Measurements from ENCODE around the gene RAB35.

The RAB35 gene

GRCh38 chr12:120148011-120148410, 31.5 kb upstream of the RAB35 start:
- Histone ChIP-seq H3K36me3 (ENCODE audit: control insufficient read depth in 2 of 2, insufficient read depth in 2 of 2, low read length in 2 of 2) (peaks cover 63 to 70% of the 10 kb centered on the region in 2 donors), H3K27ac (ENCODE audit: low read length) (no peak overlapping the region), H3K27me3 (ENCODE audit: control insufficient read depth in 1 of 2, insufficient read depth in 2 of 2, low read length in 2 of 2) (no peaks in the 10 kb centered on the region)

GRCh38 chr12:120145164-120145563, 28.6 kb upstream of the RAB35 start:
- no peaks in the 10 kb centered on the region for H3K4me1 ChIP-seq (ENCODE audit: control insufficient read depth, insufficient read depth, low read length)
- H3K4me3 ChIP-seq (ENCODE audit: low read length in 2 of 2): no peak overlapping the region
- no peak overlapping the region for H3K9ac ChIP-seq (ENCODE audit: low read length in 2 of 2)
- H3K27ac ChIP-seq (ENCODE audit: low read length): no peak overlapping the region
- H3K9me3 ChIP-seq (ENCODE audit: control insufficient read depth in 2 of 2, low read length in 2 of 2): no peaks in the 10 kb centered on the region
- H3K36me3 ChIP-seq (ENCODE audit: control insufficient read depth in 2 of 2, insufficient read depth in 2 of 2, low read length in 2 of 2): peaks cover 75 to 79% of the 10 kb centered on the region in 2 donors
- no peaks in the 10 kb centered on the region for H3K27me3 ChIP-seq (ENCODE audit: control insufficient read depth in 1 of 2, insufficient read depth in 2 of 2, low read length in 2 of 2)

More at GRCh38 chr12:120148011-120148410, 31.5 kb upstream of the RAB35 start:
- Histone ChIP-seq H3K4me3 (ENCODE audit: low read length in 2 of 2) (no peak overlapping the region), H3K9ac (ENCODE audit: low read length in 2 of 2) (no peak overlapping the region), H3K9me3 (ENCODE audit: control insufficient read depth in 2 of 2, low read length in 2 of 2) (no peaks in the 10 kb centered on the region), H3K4me1 (ENCODE audit: control insufficient read depth, insufficient read depth, low read length) (no peaks in the 10 kb centered on the region)

- Histone ChIP-seq H3K4me1 (ENCODE audit: control insufficient read depth, insufficient read depth, low read length) (no peaks in the 10 kb centered on the region), H3K27me3 (ENCODE audit: control insufficient read depth in 1 of 2, insufficient read depth in 2 of 2, low read length in 2 of 2) (no peaks in the 10 kb centered on the region), H3K9me3 (ENCODE audit: control insufficient read depth in 2 of 2, low read length in 2 of 2) (no peaks in the 10 kb centered on the region), H3K9ac (ENCODE audit: low read length in 2 of 2) (no peak overlapping the region), H3K36me3 (ENCODE audit: control insufficient read depth in 2 of 2, insufficient read depth in 2 of 2, low read length in 2 of 2) (peaks cover 73 to 78% of the 10 kb centered on the region in 2 donors), H3K27ac (ENCODE audit: low read length) (no peak overlapping the region), H3K4me3 (ENCODE audit: low read length in 2 of 2) (no peak overlapping the region)
Observed at GRCh38 chr12:120144215-120144614, 27.7 kb upstream of the RAB35 start.

- Histone ChIP-seq H3K9ac (ENCODE audit: low read length in 2 of 2) (no peak overlapping the region), H3K36me3 (ENCODE audit: control insufficient read depth in 2 of 2, insufficient read depth in 2 of 2, low read length in 2 of 2) (peaks cover 70 to 73% of the 10 kb centered on the region in 2 donors), H3K4me3 (ENCODE audit: low read length in 2 of 2) (no peak overlapping the region), H3K4me1 (ENCODE audit: control insufficient read depth, insufficient read depth, low read length) (no peaks in the 10 kb centered on the region), H3K9me3 (ENCODE audit: control insufficient read depth in 2 of 2, low read length in 2 of 2) (no peaks in the 10 kb centered on the region), H3K27ac (ENCODE audit: low read length) (no peak overlapping the region), H3K27me3 (ENCODE audit: control insufficient read depth in 1 of 2, insufficient read depth in 2 of 2, low read length in 2 of 2) (no peaks in the 10 kb centered on the region)
Observed at GRCh38 chr12:120142231-120142877, 25.8 kb upstream of the RAB35 start.

GRCh38 chr12:120141336-120141735, 24.8 kb upstream of the RAB35 start:
- H3K27me3 ChIP-seq (ENCODE audit: control insufficient read depth in 1 of 2, insufficient read depth in 2 of 2, low read length in 2 of 2): no peaks in the 10 kb centered on the region
- no peaks in the 10 kb centered on the region for H3K4me1 ChIP-seq (ENCODE audit: control insufficient read depth, insufficient read depth, low read length)
- H3K9me3 ChIP-seq (ENCODE audit: control insufficient read depth in 2 of 2, low read length in 2 of 2): no peaks in the 10 kb centered on the region
- no peak overlapping the region for H3K9ac ChIP-seq (ENCODE audit: low read length in 2 of 2)
- peaks cover 72 to 75% of the 10 kb centered on the region in 2 donors for H3K36me3 ChIP-seq (ENCODE audit: control insufficient read depth in 2 of 2, insufficient read depth in 2 of 2, low read length in 2 of 2)
- no peak overlapping the region for H3K4me3 ChIP-seq (ENCODE audit: low read length in 2 of 2)
- H3K27ac ChIP-seq (ENCODE audit: low read length): no peak overlapping the region

GRCh38 chr12:120140603-120141002, 24.1 kb upstream of the RAB35 start:
- no peaks in the 10 kb centered on the region for H3K27me3 ChIP-seq (ENCODE audit: control insufficient read depth in 1 of 2, insufficient read depth in 2 of 2, low read length in 2 of 2)
- peaks cover 76 to 78% of the 10 kb centered on the region in 2 donors for H3K36me3 ChIP-seq (ENCODE audit: control insufficient read depth in 2 of 2, insufficient read depth in 2 of 2, low read length in 2 of 2)
- H3K4me3 ChIP-seq (ENCODE audit: low read length in 2 of 2): no peak overlapping the region
- H3K9ac ChIP-seq (ENCODE audit: low read length in 2 of 2): no peak overlapping the region
- H3K27ac ChIP-seq (ENCODE audit: low read length): no peak overlapping the region
- H3K4me1 ChIP-seq (ENCODE audit: control insufficient read depth, insufficient read depth, low read length): no peaks in the 10 kb centered on the region
- no peaks in the 10 kb centered on the region for H3K9me3 ChIP-seq (ENCODE audit: control insufficient read depth in 2 of 2, low read length in 2 of 2)

- H3K9me3 ChIP-seq (ENCODE audit: control insufficient read depth in 2 of 2, low read length in 2 of 2): no peaks in the 10 kb centered on the region
- no peak overlapping the region for H3K4me3 ChIP-seq (ENCODE audit: low read length in 2 of 2)
- no peak overlapping the region for H3K27ac ChIP-seq (ENCODE audit: low read length)
- H3K36me3 ChIP-seq (ENCODE audit: control insufficient read depth in 2 of 2, insufficient read depth in 2 of 2, low read length in 2 of 2): peaks cover 73 to 74% of the 10 kb centered on the region in 2 donors
- H3K27me3 ChIP-seq (ENCODE audit: control insufficient read depth in 1 of 2, insufficient read depth in 2 of 2, low read length in 2 of 2): no peaks in the 10 kb centered on the region
- no peaks in the 10 kb centered on the region for H3K4me1 ChIP-seq (ENCODE audit: control insufficient read depth, insufficient read depth, low read length)
- H3K9ac ChIP-seq (ENCODE audit: low read length in 2 of 2): no peak overlapping the region
Observed at GRCh38 chr12:120139958-120140357, 23.4 kb upstream of the RAB35 start.

GRCh38 chr12:120138366-120138765, 21.8 kb upstream of the RAB35 start:
- Histone ChIP-seq H3K9ac (ENCODE audit: low read length in 2 of 2) (no peak overlapping the region), H3K4me1 (ENCODE audit: control insufficient read depth, insufficient read depth, low read length) (no peaks in the 10 kb centered on the region), H3K27ac (ENCODE audit: low read length) (no peak overlapping the region), H3K27me3 (ENCODE audit: control insufficient read depth in 1 of 2, insufficient read depth in 2 of 2, low read length in 2 of 2) (no peaks in the 10 kb centered on the region), H3K4me3 (ENCODE audit: low read length in 2 of 2) (no peak overlapping the region), H3K9me3 (ENCODE audit: control insufficient read depth in 2 of 2, low read length in 2 of 2) (no peaks in the 10 kb centered on the region), H3K36me3 (ENCODE audit: control insufficient read depth in 2 of 2, insufficient read depth in 2 of 2, low read length in 2 of 2) (peaks cover 77 to 79% of the 10 kb centered on the region in 2 donors)

- no peak overlapping the region for H3K9ac ChIP-seq (ENCODE audit: low read length in 2 of 2)
- H3K4me1 ChIP-seq (ENCODE audit: control insufficient read depth, insufficient read depth, low read length): no peaks in the 10 kb centered on the region
- peaks cover 81 to 84% of the 10 kb centered on the region in 2 donors for H3K36me3 ChIP-seq (ENCODE audit: control insufficient read depth in 2 of 2, insufficient read depth in 2 of 2, low read length in 2 of 2)
- no peak overlapping the region for H3K4me3 ChIP-seq (ENCODE audit: low read length in 2 of 2)
- H3K27me3 ChIP-seq (ENCODE audit: control insufficient read depth in 1 of 2, insufficient read depth in 2 of 2, low read length in 2 of 2): no peaks in the 10 kb centered on the region
- H3K9me3 ChIP-seq (ENCODE audit: control insufficient read depth in 2 of 2, low read length in 2 of 2): no peaks in the 10 kb centered on the region
- H3K27ac ChIP-seq (ENCODE audit: low read length): no peak overlapping the region
Observed at GRCh38 chr12:120137833-120138232, 21.3 kb upstream of the RAB35 start.

- H3K4me3 ChIP-seq (ENCODE audit: low read length in 2 of 2): no peak overlapping the region
- H3K4me1 ChIP-seq (ENCODE audit: control insufficient read depth, insufficient read depth, low read length): no peaks in the 10 kb centered on the region
- no peak overlapping the region for H3K27ac ChIP-seq (ENCODE audit: low read length)
- H3K27me3 ChIP-seq (ENCODE audit: control insufficient read depth in 1 of 2, insufficient read depth in 2 of 2, low read length in 2 of 2): no peaks in the 10 kb centered on the region
- no peak overlapping the region for H3K9ac ChIP-seq (ENCODE audit: low read length in 2 of 2)
- H3K9me3 ChIP-seq (ENCODE audit: control insufficient read depth in 2 of 2, low read length in 2 of 2): no peaks in the 10 kb centered on the region
- H3K36me3 ChIP-seq (ENCODE audit: control insufficient read depth in 2 of 2, insufficient read depth in 2 of 2, low read length in 2 of 2): peaks cover 81 to 83% of the 10 kb centered on the region in 2 donors
Observed at GRCh38 chr12:120136093-120136770, 19.7 kb upstream of the RAB35 start.
